Esophagus muscularis mucosa (tissue), 4 donors: ENCODE measurements around the gene FCRL5. TPM values are rescaled to one million over a fixed set of nuclear protein-coding genes. Genes with fewer than 3 reads are reported as not detected.
A peak's percentile ranks its signal among the peaks of the same experiment; 100 is the strongest.

ENCODE experiments used
- DNase-seq: peaks from one replicate; pipeline ENCODE4 v3.0.0-alpha.2; 2017; ENCODE audit errors: extremely low spot score
- H3K27ac ChIP-seq, 4 donors: fragments of 200-600 bp; sonication (generic); replicated peaks in 1 of 4; 1 replicate in 3 of 4; 2 replicates in 1 of 4; pipeline ENCODE4 v1.5.1; 2016 to 2019; ENCODE audit warnings: mild to moderate bottlenecking in 1 of 4
- H3K27me3 ChIP-seq, 4 donors: fragments of 200-600 bp; sonication (generic); one replicate each; pipeline versions ENCODE4 v1.5.1 to v1.6.0; 2016 to 2019
- H3K36me3 ChIP-seq, 4 donors: fragments of 200-600 bp; sonication (generic); one replicate each; pipeline ENCODE4 v1.5.1; 2016 to 2019
- H3K4me1 ChIP-seq, 4 donors: fragments of 200-600 bp; sonication (generic); one replicate each; pipeline ENCODE4 v1.5.1; 2016 to 2019
- H3K4me3 ChIP-seq, 4 donors: fragments of 200-600 bp; sonication (generic); 1 replicate in 2 of 4; 2 replicates in 2 of 4; pipeline ENCODE4 v1.5.1; 2016 to 2019; ENCODE audit warnings: mild to moderate bottlenecking in 4 of 4, moderate library complexity in 1 of 4
- H3K9me3 ChIP-seq, 4 donors: fragments of 200-600 bp; sonication (generic); 1 replicate in 3 of 4; 2 replicates in 1 of 4; pipeline ENCODE4 v1.5.1; 2016 to 2019
- EP300 ChIP-seq: sonication (generic); formaldehyde crosslinking; IDR thresholded peaks from one replicate; pipeline ENCODE4 v1.6.1; 2017; ENCODE audit warnings: antibody characterized with exemption
- POLR2A ChIP-seq: fragments of 450-650 bp; IDR thresholded peaks from one replicate; pipeline ENCODE4 v1.6.1; 2017; ENCODE audit warnings: antibody characterized with exemption, moderate library complexity, mild to moderate bottlenecking, low read depth
- POLR2AphosphoS5 ChIP-seq, 2 donors: sonication (generic); formaldehyde crosslinking; IDR thresholded peaks; one replicate each; pipeline ENCODE4 v1.6.1; 2017; ENCODE audit warnings: antibody characterized with exemption in 2 of 2
- WGBS: methylation state at CpG from one replicate; pipeline ENCODE4 v1.1.5; 2018; 5-methylcytosine and 5-hydroxymethylcytosine counted together
- intact Hi-C: fragments of 100-400 bp; cut with DNase I; formaldehyde crosslinking; loops from one replicate; pipeline ENCODE4 v1.15.1; 2023
- total RNA-seq, 4 donors: library from RNA; depleted of rRNA; stranded (reverse); fragments of >200 nt; gene quantifications; one replicate each; pipeline versions ENCODE4 v1.1.0 to v1.2.1, GENCODE V29; 2016
- TF ChIP-seq, protein P1 (sequence below), 3 experiments: fragments of 200-600 bp in 2 of 3; fragments of 450-650 bp in 1 of 3; sonication (generic) in 2 of 3; IDR thresholded peaks; one replicate each; pipeline ENCODE4 v1.5.1; 2017 to 2019; ENCODE audit warnings: antibody characterized with exemption in 3 of 3, mild to moderate bottlenecking in 2 of 3, moderate library complexity in 1 of 3

The FCRL5 gene
- total RNA-seq, 4 donors from 2014 or later, result 0.50 TPM; not detected in 3

- H3K27ac ChIP-seq, result no peak overlapping the region
- DNase-seq, result peak; percentile 64
- intact Hi-C loops, result loop anchor here (5.0 kb wide), 1 partner anchor 547 kb away; a partner anchor contains a TSS
- peaks cover 0 to 9% (median 0%) of the 10 kb centered on the region in 4 donors for H3K27me3 ChIP-seq
- no peak overlapping the region for H3K4me3 ChIP-seq
- no peaks in the 10 kb centered on the region for H3K36me3 ChIP-seq
- 10% methylated on average over 4 of the region's 4 CpGs for WGBS
- no peaks in the 10 kb centered on the region for H3K4me1 ChIP-seq
- TF ChIP-seq, protein P1, sequence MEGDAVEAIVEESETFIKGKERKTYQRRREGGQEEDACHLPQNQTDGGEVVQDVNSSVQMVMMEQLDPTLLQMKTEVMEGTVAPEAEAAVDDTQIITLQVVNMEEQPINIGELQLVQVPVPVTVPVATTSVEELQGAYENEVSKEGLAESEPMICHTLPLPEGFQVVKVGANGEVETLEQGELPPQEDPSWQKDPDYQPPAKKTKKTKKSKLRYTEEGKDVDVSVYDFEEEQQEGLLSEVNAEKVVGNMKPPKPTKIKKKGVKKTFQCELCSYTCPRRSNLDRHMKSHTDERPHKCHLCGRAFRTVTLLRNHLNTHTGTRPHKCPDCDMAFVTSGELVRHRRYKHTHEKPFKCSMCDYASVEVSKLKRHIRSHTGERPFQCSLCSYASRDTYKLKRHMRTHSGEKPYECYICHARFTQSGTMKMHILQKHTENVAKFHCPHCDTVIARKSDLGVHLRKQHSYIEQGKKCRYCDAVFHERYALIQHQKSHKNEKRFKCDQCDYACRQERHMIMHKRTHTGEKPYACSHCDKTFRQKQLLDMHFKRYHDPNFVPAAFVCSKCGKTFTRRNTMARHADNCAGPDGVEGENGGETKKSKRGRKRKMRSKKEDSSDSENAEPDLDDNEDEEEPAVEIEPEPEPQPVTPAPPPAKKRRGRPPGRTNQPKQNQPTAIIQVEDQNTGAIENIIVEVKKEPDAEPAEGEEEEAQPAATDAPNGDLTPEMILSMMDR (IDR thresholded peaks at IDR 0.05), result peak; percentile 45 to 65 (median 45)
- TF ChIP-seq EP300, result no peak
- H3K9me3 ChIP-seq, result peaks cover 0 to 15% (median 5%) of the 10 kb centered on the region in 4 donors
Observed at GRCh38 chr1:157580179-157580827, 28.0 kb upstream of the FCRL5 start.

DNA sequence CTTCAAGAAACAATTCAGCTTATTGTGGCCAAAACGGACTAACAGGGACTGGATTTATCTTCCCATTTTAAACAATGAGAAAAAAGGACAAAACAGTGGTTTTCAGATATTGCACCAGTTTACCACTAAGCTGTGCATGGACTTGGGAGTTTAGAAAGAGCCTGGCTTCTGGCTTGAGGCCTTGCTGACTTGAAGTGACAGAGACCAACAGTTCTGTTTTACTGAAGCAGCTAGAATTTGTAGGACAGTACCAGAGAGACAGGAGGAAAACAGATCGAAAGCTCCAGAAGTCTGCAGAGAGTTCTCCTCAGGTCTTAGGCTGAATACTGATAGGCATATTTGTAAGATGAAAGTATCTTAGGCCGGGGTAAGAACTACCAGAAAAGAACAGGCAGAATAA is 25.1 kb upstream of the FCRL5 start:
- intact Hi-C loops, result no loop called here
- H3K27ac ChIP-seq, result no peak overlapping the region
- DNase-seq, result peak; percentile 55
- no peaks in the 10 kb centered on the region for H3K9me3 ChIP-seq
- TF ChIP-seq, protein P1 (IDR thresholded peaks at IDR 0.05), result no peak
- no peak for TF ChIP-seq POLR2AphosphoS5 (IDR thresholded peaks at IDR 0.05)
- no peak for TF ChIP-seq EP300
- no peak for TF ChIP-seq POLR2A
- no peaks in the 10 kb centered on the region for H3K4me1 ChIP-seq
- no peaks in the 10 kb centered on the region for H3K27me3 ChIP-seq
- no peaks in the 10 kb centered on the region for H3K36me3 ChIP-seq
- WGBS, result 70% methylated on average over 3 of the region's 3 CpGs
- no peak overlapping the region for H3K4me3 ChIP-seq

DNA sequence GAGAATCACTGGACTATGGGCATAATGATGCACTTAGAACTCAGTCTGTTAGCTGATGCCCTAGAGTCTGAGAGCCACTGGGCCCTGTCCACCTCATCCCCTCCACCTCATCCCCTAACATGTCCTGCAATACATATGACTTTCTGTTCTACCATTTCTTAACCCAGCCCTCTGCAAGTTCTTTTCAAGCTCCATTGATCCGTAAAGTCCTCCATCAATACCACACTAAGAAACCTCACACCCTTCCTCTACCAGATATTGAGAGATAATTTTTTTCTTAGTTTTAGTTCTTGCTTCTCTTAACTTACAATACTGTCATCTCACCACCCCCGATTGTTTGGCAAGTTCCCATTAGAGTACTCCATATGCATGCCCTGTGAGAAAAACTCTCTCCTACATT is 23.4 kb upstream of the FCRL5 start:
- intact Hi-C loops, result no loop called here
- 88% methylated on average over 2 of the region's 2 CpGs for WGBS

DNA sequence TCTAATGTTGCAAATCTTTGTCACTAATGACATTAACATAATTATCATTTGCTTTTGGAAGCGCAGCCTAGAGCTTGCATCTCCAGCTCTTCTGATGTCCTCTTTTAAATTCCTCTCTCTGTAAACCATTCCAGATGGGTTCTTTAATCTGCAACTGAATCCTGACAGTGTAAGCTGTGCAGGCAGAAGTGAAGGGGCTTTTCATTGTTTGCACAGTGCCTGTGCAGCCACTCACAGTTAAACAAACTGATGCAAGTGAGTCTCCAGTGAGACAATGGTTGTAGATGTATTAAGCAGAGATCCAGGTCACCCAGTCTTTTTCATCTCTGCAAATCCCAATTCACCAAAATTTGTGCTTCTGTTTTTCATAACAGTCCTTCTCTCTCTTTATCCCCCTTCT is 22.5 kb upstream of the FCRL5 start:
- Histone ChIP-seq H3K27ac (no peak overlapping the region), H3K36me3 (no peaks in the 10 kb centered on the region), H3K4me1 (no peaks in the 10 kb centered on the region), H3K9me3 (no peaks in the 10 kb centered on the region), H3K4me3 (no peak overlapping the region), H3K27me3 (no peaks in the 10 kb centered on the region)
- 48% methylated on average over 1 of the region's 1 CpG for WGBS
- DNase-seq, result peak; percentile 57
- no peak for TF ChIP-seq POLR2A
- no peak for TF ChIP-seq POLR2AphosphoS5 (IDR thresholded peaks at IDR 0.05)
- TF ChIP-seq, protein P1 (IDR thresholded peaks at IDR 0.05), result no peak
- no peak for TF ChIP-seq EP300
- intact Hi-C loops, result no loop called here

More for the DNA sequence above, 23.4 kb upstream of the FCRL5 start:
- Histone ChIP-seq H3K4me1 (no peaks in the 10 kb centered on the region), H3K9me3 (no peaks in the 10 kb centered on the region), H3K27ac (no peak overlapping the region), H3K27me3 (no peaks in the 10 kb centered on the region), H3K4me3 (no peak overlapping the region), H3K36me3 (no peaks in the 10 kb centered on the region)
- DNase-seq, result no peak
- TF ChIP-seq EP300, result no peak
- TF ChIP-seq POLR2AphosphoS5 (IDR thresholded peaks at IDR 0.05), result no peak
- TF ChIP-seq, protein P1 (IDR thresholded peaks at IDR 0.05), result no peak
- no peak for TF ChIP-seq POLR2A
